DOHH2 (cell line): ENCODE results near the gene CTSW.

Experiments
- EZH2phosphoT487 ChIP-seq: fragments of 200-600 bp; sonication (generic); IDR thresholded peaks from 2 replicates; pipeline ENCODE4 v1.6.1; 2017; ENCODE audit warnings: borderline replicate concordance, mild to moderate bottlenecking, antibody characterized with exemption, low read length, moderate library complexity, mixed read lengths
- TF ChIP-seq, protein P1 (sequence below): fragments of 200-600 bp; sonication (generic); IDR thresholded peaks from one replicate; pipeline ENCODE4 v1.5.1; 2014; ENCODE audit warnings: antibody characterized with exemption, mild to moderate bottlenecking, low read depth, low read length; ENCODE audit not compliant: poor library complexity, severe bottlenecking

DNA sequence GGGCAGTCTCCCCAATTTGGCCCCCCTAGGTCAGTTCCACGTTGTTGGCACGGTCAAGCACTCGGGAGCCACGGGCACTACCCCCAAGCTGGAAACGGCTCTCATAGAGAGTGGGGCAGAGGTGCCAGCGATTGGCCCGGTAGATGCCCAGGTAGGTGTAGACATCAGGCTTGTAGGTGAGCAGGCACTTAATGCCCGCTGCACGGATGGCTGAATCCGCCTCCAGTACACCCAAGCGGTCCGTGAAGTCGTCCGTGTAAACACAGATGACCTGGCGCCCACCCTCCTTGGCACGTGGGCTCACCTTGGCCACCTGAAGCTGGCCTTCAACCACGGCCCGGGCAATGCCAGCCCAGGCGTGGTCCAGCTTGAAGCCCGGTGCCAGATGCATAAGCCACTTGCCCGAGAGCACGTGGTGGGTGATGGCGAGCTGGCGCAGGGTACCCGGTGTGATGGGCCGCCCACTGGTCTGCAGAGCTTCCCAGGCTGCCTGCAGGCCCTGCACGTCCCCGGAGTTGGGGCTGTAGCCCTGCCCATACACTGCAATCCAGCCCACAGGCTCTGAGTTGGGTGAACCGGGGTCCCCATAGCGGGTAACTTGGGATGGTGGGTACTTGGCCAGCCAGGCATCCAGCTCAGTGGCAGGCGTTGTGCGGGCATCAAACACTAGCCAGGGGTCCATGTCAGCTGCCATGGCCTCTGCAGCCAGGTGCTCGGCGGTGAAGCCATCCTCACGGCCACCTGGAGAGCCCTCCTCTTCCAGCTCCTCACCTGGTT lies 38.0 kb downstream of the CTSW start:
- TF ChIP-seq, protein P1, sequence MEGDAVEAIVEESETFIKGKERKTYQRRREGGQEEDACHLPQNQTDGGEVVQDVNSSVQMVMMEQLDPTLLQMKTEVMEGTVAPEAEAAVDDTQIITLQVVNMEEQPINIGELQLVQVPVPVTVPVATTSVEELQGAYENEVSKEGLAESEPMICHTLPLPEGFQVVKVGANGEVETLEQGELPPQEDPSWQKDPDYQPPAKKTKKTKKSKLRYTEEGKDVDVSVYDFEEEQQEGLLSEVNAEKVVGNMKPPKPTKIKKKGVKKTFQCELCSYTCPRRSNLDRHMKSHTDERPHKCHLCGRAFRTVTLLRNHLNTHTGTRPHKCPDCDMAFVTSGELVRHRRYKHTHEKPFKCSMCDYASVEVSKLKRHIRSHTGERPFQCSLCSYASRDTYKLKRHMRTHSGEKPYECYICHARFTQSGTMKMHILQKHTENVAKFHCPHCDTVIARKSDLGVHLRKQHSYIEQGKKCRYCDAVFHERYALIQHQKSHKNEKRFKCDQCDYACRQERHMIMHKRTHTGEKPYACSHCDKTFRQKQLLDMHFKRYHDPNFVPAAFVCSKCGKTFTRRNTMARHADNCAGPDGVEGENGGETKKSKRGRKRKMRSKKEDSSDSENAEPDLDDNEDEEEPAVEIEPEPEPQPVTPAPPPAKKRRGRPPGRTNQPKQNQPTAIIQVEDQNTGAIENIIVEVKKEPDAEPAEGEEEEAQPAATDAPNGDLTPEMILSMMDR = no peak
- TF ChIP-seq EZH2phosphoT487 = no peak
